Activated B cell treated with CpG ODN at 0.5 μM for 24 hours (primary cell): ENCODE measurements around the gene PITRM1. TPM values are rescaled to one million over a fixed set of nuclear protein-coding genes. Genes with fewer than 3 reads are reported as not detected.

ENCODE experiments used
- ATAC-seq: fragments of 200-7000 bp; cut with Tn5 transposase; one replicate; pipeline ENCODE4 v1.10.0; 2021; ENCODE audit warnings: low read depth, mild to moderate bottlenecking, moderate library complexity
- CTCF ChIA-PET: fragments of 350-600 bp; sonication (Branson Sonifier 250); formaldehyde crosslinking; loops from one replicate; lab custom pipeline; 2021; ENCODE audit warnings: antibody characterized with exemption; lab: Charles Lee
- POLR2A ChIA-PET: fragments of 350-600 bp; sonication (Branson Sonifier 250); formaldehyde crosslinking; loops from one replicate; lab custom pipeline; 2021; ENCODE audit warnings: antibody characterized with exemption; lab: Charles Lee
- DNase-seq: peaks from one replicate; pipeline ENCODE4 v3.0.0; 2022
- H3K27ac Mint-ChIP-seq: one replicate; pipeline ENCODE4 v1.8.0; 2020; ENCODE audit warnings: mixed read lengths
- H3K27me3 Mint-ChIP-seq: one replicate; pipeline ENCODE4 v1.8.0; 2021; ENCODE audit warnings: mixed read lengths
- H3K36me3 Mint-ChIP-seq: one replicate; pipeline ENCODE4 v1.8.0; 2021; ENCODE audit warnings: low read depth, mixed read lengths
- H3K4me1 Mint-ChIP-seq: one replicate; pipeline ENCODE4 v1.8.0; 2021; ENCODE audit warnings: mixed read lengths
- H3K4me3 Mint-ChIP-seq: one replicate; pipeline ENCODE4 v1.8.0; 2020; ENCODE audit warnings: mild to moderate bottlenecking, mixed read lengths
- H3K9me3 Mint-ChIP-seq: one replicate; pipeline ENCODE4 v1.8.0; 2020; ENCODE audit warnings: mixed read lengths
- CTCF ChIP-seq: fragments of 200-600 bp; IDR thresholded peaks from one replicate; pipeline ENCODE4 v1.8.0; 2022; ENCODE audit warnings: antibody characterized with exemption, mild to moderate bottlenecking
- intact Hi-C: fragments of 100-400 bp; cut with micrococcal nuclease; formaldehyde crosslinking; loops from one replicate; pipeline ENCODE4 v1.15.1; 2024
- total RNA-seq: library from RNA; stranded (reverse); gene quantifications from 2 replicates; pipeline ENCODE4 v1.2.3, GENCODE V29; 2022

Gene PITRM1
- total RNA-seq, 1 donor from 2014 or later = 60.7 TPM

GRCh38 chr10:3196958-3197347 lies 24.4 kb upstream of the PITRM1 start:
- Mint-ChIP-seq H3K4me1 (peaks cover 7% of the 10 kb centered on the region), H3K9me3 (no peaks in the 10 kb centered on the region), H3K36me3 (no peaks in the 10 kb centered on the region), H3K4me3 (no peak overlapping the region), H3K27ac (no peak overlapping the region), H3K27me3 (peaks cover 35% of the 10 kb centered on the region)
- POLR2A ChIA-PET = interaction anchor here (1.4 kb wide), 1 partner anchor 588 kb away, joined by 3 read pairs; the partner anchor contains the start of gene KLF6
- ATAC-seq = no peak
- no peak for TF ChIP-seq CTCF
- intact Hi-C loops = loop anchor here (1.0 to 5.0 kb wide), 3 partner anchors 40 to 1570 kb away; no protein-coding TSS in a partner anchor
- no peak for DNase-seq
- CTCF ChIA-PET = interaction anchor here (1.0 to 3.6 kb wide), 6 partner anchors 41 to 1618 kb away, joined by 3 to 28 read pairs (median 5); no protein-coding TSS in a partner anchor

- H3K36me3 Mint-ChIP-seq = no peaks in the 10 kb centered on the region
- ChIA-PET POLR2A (interaction anchor here (1.4 kb wide), 1 partner anchor 589 kb away, joined by 3 read pairs; the partner anchor contains the start of gene KLF6), CTCF (interaction anchor here (1.0 to 3.6 kb wide), 4 partner anchors 42 to 1619 kb away, joined by 3 to 28 read pairs (median 5); no protein-coding TSS in a partner anchor)
- no peak overlapping the region for H3K4me3 Mint-ChIP-seq
- peaks cover 7% of the 10 kb centered on the region for H3K4me1 Mint-ChIP-seq
- peaks cover 32% of the 10 kb centered on the region for H3K27me3 Mint-ChIP-seq
- no peak for ATAC-seq
- intact Hi-C loops = loop anchor here (5.0 kb wide), 1 partner anchor 41 kb away; no protein-coding TSS in a partner anchor
- DNase-seq = no peak
- H3K27ac Mint-ChIP-seq = no peak overlapping the region
- H3K9me3 Mint-ChIP-seq = no peaks in the 10 kb centered on the region
- TF ChIP-seq CTCF = no peak
Observed at GRCh38 chr10:3196482-3196881, 23.9 kb upstream of the PITRM1 start.

GRCh38 chr10:3195726-3196125 lies 23.1 kb upstream of the PITRM1 start:
- Mint-ChIP-seq H3K4me1 (peaks cover 7% of the 10 kb centered on the region), H3K36me3 (no peaks in the 10 kb centered on the region), H3K27me3 (peaks cover 31% of the 10 kb centered on the region)

GRCh38 chr10:3195286-3195685 lies 22.7 kb upstream of the PITRM1 start:
- Mint-ChIP-seq H3K36me3 (no peaks in the 10 kb centered on the region), H3K27ac (no peak overlapping the region), H3K4me1 (peaks cover 7% of the 10 kb centered on the region), H3K4me3 (no peak overlapping the region), H3K27me3 (peaks cover 28% of the 10 kb centered on the region), H3K9me3 (no peaks in the 10 kb centered on the region)
- TF ChIP-seq CTCF = no peak
- ChIA-PET CTCF (no interaction called here), POLR2A (no interaction called here)
- intact Hi-C loops = loop anchor here (5.0 kb wide), 1 partner anchor 42 kb away; no protein-coding TSS in a partner anchor
- ATAC-seq (no peak), DNase-seq (no peak)

More at GRCh38 chr10:3195726-3196125, 23.1 kb upstream of the PITRM1 start:
- Mint-ChIP-seq H3K9me3 (no peaks in the 10 kb centered on the region), H3K27ac (no peak overlapping the region), H3K4me3 (no peak overlapping the region)
- intact Hi-C loops = loop anchor here (5.0 kb wide), 1 partner anchor 42 kb away; no protein-coding TSS in a partner anchor
- ChIA-PET CTCF (interaction anchor here (1.4 kb wide), 1 partner anchor 42 kb away, joined by 4 read pairs; no protein-coding TSS in a partner anchor), POLR2A (no interaction called here)
- no peak for TF ChIP-seq CTCF
- DNase-seq = no peak
- no peak for ATAC-seq

GRCh38 chr10:3194871-3195270 lies 22.3 kb upstream of the PITRM1 start:
- POLR2A ChIA-PET = no interaction called here
- Mint-ChIP-seq H3K36me3 (no peaks in the 10 kb centered on the region), H3K4me3 (no peak overlapping the region), H3K4me1 (peaks cover 7% of the 10 kb centered on the region), H3K9me3 (no peaks in the 10 kb centered on the region), H3K27ac (no peak overlapping the region), H3K27me3 (peaks cover 30% of the 10 kb centered on the region)
- intact Hi-C loops = loop anchor here (5.0 kb wide), 1 partner anchor 42 kb away; no protein-coding TSS in a partner anchor
- TF ChIP-seq CTCF = no peak
- no peak for DNase-seq
- no peak for ATAC-seq
- CTCF ChIA-PET = no interaction called here
